GM21825 (cell line): ENCODE results near the gene YPEL2.
"Not testable (repeated sequence)": the region's sequence is repeated elsewhere in the genome, so short reads cannot be mapped to it uniquely, and the experiment has no call there.

Experiments used
- ATAC-seq: cut with Tn5 transposase; IDR thresholded peaks from one replicate; pipeline ENCODE4 v1.9.1; 2021; ENCODE audit warnings: mild to moderate bottlenecking, moderate library complexity; ENCODE audit not compliant: unreplicated experiment

The YPEL2 gene

DNA sequence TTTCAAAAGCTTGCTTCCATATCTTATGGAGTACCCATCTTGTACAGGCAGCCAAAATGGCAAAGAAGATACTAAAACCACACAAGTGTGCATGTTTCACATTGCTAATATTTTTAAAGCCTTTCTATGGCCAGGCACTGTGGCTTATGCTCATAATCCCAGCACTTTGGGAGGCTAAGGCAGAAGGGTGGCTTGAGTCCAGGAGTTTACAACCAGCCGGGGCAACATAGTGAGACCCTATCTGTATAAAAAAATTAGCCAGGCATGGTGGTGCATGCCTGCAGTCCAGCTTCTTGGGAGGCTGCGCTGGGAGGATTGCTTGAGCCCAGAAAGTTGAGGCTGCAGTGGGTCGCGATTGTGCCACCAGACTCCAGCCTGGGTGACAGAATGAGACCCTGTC is 71.3 kb downstream of the YPEL2 start:
- no peak for ATAC-seq

DNA sequence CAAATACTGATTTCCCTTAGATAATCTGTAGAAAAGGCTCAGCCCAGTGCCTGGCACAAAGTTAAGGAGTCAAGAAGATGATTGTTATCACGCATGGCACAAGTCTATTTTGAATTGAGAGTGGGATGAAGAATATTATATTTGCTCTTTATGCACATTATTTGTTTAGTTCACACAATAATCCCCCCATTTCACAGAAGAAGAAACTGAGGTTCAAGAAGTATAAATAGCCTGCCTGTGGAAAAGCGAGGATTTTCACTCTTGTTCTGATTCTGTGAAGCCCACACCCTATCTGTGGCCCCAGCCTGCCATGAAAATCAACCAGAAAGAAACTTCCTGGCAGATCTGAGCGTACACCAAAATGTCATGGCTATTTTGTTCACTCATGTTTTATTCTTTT is 73.0 kb downstream of the YPEL2 start:
- ATAC-seq, result no peak

DNA sequence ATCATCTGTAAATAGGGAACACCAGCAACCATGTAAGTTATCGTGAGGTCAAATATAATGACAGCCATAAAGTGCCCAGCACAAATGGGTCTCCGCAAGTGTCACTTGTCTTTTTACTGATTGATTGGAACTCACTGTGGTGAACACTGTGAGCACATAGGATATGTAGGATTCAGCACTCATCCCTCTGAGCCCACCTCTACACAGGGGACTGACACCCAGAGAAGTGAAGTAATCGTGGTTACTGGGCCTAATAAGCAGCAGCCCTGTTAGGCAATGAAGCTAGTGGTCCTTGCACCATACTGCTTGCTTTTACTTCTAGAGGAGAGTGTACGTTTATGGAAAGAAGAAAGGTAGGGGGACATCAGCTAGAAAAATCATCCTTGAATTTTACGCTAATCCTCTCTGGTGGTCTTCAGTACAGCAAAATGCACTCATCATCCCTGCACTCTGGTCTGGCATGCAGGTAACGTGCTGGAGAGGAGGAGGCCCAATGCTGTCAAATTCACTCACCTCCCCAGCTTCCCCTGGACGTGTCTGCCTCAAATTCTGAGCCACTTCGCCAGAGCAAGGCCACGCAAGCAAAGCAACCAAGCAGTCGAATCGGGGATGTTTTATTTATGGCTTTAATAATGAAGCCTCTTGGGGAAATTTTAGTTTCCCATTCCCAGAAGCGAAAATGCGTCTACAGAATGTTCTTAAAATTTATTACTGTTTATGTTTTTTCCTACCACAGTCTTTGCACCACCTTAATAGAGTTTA is 74.7 kb downstream of the YPEL2 start:
- no peak for ATAC-seq

DNA sequence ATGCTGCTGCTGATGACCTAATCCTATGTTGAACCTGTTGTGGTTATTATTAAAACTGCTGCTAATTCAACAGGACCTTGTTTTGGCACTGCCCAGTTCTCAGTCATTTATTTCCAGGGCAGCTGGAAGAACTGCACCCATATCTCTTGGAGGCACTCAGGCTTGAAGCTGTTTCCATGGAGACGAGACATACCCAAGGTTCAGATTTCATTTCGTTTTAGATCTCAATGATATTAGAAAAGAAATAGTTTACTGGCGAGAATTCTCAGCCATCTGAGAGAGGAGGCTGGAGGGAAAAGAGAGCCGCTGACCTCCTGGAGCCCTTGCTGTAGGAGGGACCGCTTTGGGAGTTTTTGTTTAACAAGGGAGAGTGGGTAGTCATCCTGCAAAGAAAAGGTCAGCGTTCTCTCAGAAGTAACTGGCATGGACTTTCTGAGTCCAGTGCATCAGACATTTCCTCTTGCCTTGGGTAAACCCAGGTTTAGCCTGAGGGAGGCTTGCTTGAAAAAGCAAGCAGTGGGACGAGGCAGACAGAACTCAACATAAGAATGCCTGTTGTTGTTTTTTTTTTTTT is 75.4 kb downstream of the YPEL2 start:
- ATAC-seq, result no peak

DNA sequence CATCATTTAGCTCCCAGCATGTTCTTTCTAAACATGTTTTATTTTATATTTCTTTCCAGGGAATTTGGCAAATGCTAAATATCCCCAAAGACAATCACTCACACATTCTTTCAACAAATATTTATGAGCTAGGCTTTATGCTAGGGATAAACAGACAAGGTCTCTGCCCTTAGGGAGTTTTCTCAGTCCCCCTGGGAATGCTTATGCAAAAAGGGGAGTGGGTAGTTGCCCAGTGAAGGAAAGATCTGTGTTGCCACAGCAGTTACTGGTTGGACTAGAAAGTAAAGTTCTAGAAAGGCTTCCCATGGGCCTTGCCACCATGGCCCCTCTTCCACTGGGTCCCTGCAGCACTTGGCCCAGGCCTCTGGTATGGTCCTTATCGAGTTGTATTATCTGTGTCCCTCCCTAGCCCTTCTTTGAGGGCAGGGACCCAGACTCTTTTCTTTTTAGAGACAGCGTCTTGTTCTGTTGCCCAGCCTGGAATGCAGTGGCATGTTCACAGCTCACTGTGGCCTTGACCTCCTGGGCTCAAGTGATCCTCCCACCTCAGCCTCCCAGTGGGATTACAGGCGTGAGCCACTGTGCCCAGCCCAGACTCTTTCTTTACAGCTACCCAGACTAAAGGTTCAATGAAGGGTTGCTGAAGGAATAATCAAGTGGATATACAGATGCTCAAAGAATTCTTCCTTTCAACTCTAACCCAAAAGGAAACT is 78.0 kb downstream of the YPEL2 start:
- no peak for ATAC-seq

DNA sequence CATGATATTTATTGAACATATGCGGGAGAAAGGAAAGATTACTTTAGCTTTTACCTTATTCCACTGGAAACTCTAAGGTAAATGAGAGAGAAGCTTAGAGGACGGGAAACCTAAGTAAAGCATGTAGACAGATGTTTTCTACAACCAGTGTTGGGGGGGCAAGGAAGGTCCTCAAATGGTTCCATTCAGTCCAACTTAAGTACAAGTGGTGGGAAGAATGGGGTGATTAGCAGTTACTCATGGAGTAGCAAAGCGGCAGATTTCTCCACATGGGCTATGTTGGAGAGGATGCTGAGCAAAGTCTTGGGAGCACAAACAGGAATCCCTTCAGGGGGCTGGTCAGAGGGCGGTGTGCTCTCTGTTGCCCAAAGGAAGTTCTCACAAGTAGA is 78.6 kb downstream of the YPEL2 start:
- no peak for ATAC-seq

DNA sequence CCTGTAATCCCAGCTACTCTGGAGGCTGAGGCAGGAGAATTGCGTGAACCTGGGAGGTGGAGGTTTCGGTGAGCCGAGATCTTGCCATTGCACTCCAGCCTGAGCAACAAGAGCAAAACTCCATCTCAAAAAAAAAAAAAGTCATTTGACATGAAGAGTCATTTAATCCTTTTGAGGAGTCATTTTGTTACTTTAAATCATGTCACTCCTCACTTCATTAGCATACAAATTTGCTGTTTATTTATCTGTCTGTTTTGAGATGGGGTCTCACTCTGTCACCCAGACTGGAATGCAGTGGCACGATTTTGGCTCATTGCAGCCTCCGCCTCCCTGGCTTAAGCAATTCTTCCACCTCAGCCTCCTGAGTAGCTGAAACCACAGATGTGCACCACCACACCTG is 81.0 kb downstream of the YPEL2 start:
- not testable (repeated sequence) for ATAC-seq

DNA sequence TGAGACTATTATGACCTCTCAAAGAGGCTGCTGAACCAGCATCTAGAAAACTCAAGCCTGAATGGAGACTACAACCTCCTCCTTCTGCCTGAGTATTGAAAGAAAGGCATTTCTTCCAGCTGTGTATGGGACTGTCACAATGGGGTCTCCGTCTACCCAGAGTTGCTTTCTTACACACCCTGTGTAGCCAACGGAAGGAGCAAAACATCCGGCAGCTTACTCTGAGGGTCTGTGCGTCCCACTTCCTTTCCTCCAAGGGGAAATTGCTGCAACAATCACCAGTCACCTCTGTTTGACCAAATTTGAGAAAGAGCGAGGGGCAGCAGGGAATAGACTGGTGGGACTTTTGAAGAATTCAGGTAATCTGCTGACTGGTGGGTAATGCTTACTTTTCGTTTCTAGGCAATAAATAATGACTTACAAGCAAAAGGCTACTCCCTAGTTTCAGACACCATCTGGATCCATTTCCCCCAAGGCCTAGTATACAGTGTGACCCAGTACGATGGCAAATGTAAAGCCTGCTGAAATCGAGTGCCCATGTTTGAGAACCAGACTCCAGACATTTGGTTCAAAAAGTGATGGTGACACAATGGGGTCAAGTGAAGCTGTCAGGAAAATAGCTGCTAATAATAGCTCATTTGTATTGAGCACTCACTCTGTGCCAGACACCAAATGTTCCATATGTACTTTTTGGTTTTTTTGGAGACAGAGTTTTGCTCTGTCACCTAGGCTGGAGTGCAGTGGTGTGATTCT is 81.7 kb downstream of the YPEL2 start:
- no peak for ATAC-seq

DNA sequence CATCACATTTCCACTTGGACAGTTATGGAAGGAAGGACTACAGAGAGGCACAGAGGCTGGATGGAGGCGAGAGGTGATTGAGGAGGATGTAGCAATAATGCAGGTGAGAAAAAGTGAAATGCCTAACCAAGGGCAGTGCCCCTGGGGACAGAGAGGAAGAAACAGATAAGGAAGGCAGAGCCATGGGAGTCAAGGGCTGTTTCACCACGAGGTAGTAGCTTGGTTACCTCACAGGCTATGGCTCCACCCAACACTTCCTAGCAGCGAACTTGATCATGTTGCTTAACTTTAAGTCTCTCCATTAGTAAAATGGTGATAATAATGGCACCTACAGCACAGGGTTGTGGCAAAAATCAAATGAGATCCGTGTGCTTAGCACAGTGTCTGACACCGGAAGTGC is 83.9 kb downstream of the YPEL2 start:
- no peak for ATAC-seq

DNA sequence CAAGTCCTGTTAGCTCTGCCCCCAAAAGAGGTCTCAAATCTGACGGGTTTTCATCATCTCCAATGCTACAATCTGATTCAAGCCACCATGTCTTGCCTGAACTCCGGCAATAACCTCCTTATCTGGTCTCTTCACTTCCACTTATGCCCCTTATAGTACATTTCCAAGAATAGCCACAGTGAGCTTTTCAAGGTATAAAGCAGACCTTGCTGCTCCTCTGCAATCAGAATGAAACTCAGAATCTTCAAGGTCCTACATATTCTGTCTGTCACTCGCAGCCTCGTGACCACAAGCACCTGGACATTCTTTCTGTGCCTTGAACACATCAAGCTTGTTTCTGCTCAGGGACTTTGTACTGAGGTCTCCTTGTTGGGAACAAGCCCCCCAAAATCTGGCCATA is 84.7 kb downstream of the YPEL2 start:
- no peak for ATAC-seq

DNA sequence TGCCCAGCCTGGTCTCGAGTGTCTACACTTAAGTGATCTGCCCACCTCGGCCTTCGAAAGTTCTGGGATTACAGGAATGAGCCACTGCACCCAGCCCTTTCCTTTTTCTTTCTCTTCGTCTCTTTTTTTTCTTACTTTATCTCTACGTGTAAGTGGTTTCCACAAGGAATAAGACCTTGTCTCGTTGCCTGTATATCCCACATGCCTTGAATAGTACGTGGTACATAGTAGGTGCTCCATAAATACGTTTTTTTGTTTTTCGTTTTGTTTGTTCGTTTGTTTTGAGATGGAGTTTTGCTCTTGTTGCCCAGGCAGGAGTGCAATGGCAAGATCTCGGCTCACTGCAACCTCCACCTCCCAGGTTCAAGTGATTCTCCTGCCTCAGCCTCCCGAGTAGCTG is 86.0 kb downstream of the YPEL2 start:
- ATAC-seq, result no peak

DNA sequence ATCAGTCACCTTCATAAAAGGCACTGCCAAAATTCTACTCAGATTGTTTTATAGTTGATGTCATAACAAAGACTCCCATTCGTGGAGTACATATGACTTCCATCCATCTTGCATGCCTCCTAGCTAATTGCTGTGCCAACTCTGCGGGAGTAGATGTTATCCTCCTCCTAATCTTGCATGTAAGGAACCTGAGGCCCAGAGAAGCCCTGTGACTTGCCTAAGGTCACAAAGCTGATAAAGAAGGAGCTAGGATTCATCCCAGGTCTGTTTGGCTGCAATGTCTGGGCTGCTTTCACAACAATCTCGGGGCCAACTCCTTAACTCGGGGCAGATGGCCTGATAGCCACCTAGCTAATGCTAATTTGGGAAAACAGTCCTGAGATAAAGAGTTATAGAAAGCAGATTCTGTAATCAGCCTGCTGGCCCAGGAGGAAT is 87.3 kb downstream of the YPEL2 start:
- ATAC-seq, result no peak

DNA sequence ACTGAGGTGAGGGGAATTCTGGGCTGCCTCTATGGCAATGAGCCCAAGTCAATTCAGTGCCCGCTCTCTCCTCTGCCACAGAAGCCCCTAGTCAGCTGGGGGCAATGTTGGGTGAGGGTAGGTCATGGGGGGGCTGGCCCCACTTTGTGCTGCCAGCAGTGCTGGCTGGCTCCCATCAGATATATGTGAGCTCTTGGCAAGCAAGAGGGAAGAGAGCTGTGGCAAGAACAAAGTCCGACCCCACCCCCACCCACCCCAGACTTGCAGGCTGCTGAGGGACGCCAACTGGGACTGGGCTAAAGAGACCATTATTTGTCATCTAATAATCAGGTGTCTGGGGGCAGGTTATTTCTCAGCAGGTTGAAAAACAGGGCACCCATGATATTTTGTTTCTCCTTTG is 89.4 kb downstream of the YPEL2 start:
- ATAC-seq, result no peak

DNA sequence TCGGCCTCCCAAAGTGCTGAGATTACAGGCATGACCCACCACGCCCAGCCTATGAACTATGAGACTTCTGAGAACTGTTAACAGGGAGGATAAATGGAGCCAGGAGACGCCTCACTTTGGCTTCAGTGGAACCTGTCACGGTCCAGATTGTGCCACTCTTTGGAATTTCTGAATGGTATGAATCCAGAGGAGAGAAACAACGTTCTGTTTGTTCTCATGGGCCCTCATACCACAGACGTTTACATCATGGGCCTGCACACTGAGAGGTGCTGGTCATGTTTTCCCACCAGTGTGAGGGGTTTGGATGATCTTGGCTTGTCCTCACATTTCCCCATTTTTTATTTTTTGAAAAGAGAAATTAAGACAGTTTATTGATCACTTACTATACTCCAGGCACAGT is 90.3 kb downstream of the YPEL2 start:
- ATAC-seq, result no peak

DNA sequence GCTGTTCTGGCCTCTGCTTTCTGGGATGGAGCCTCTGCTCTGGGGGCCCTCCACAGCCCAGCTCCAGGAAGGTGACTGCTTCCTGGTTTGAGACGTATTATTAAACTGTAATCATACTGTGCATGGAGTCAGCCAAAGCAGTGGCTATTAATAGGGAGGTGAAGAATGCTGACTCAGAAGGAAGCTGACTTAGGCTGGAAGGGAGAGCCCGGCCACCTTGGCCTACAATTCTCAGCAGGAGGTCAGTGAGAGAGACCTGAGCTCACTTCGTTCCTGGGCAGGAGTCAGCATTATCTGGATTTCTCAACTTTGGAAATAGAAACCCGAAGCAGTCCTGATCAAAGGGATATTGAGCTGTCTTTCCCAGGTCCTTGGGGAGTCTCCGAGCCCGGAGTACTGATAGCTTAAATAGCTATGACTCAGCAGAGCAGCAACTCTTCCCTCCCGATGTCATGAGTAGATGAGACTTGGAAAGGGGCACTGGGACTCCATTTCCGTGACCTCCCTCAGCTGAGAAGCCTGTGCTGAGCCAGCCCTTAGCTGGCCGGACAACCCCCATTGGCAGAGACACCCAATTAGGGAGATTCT is 91.8 kb downstream of the YPEL2 start:
- ATAC-seq, result no peak

DNA sequence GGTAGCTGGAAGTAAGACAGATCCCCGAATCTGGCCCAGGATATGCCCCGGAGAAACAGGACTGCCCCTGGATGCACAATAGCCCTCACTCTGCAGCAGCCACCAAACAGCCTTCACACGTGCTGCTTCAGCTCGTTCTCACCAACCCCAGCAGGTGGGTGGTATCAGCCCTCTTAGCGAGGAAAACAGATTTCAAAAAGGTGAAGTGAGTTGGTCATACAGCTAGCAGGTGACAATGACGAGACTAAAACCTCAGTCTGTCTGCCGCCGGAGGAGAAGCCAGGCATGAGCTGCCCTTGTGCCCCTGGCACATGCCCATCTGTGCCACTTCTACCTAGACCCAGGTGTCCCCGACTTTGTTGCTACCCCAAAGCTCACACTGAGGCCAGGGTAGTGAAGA is 92.4 kb downstream of the YPEL2 start:
- no peak for ATAC-seq

DNA sequence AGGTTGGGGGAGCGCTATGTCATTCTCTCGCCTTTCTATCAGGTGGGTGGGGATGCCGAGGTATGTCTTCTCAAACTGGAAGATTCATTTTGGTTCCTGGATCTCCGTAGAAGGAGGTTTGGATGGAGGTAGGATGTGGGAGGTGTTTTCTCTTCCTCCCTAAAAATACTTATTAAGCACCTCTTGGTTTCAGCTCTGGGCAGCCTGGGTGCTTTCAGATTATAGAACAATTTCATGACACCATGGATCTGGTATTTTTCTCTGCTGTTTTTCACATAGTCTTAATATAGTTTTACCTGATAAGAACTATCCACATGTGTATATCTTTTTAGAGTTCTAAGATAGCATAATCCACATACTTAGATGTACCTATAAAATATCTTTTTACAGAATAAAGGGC is 92.9 kb downstream of the YPEL2 start:
- no peak for ATAC-seq

DNA sequence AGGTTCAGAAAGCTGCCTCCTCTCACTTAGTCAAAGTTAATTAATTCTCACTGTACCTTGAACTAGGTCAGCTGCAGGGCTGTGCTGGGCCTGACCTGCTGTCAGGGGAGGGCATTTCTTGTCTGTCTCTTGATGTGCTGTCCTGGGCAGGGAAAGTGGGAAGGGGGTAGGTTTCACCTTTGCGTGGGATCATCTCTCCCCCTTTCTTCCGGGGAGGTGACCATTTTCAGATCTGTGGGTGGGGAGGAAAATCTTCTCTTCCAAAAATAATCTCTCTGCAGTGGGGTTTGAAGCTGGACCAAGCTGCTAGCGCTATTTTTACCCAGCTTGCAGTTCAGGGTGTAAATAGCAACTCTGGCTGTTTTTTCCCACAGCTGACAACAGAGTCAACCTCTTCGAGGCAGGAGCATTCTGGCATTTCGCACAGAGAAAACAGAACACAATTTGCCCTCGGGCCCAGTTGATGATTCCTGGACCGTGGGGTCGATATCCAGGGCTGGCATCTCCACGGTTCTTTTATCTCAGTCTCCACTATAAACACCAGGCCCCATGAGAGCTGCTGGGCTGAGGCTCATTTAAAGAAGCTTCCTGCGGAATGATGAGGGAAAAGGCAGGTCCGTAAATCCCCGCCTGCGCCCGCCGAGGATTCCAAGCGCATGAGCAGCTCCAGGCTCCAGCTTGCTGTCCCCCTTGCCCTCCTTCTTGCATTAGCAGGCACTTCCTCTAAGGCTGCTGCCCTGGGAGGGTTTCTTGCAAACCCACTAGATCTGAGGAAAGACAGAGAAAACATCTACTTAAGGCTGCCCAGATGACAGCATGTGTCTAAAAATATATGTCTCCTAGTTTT is 93.9 kb downstream of the YPEL2 start:
- ATAC-seq, result no peak

DNA sequence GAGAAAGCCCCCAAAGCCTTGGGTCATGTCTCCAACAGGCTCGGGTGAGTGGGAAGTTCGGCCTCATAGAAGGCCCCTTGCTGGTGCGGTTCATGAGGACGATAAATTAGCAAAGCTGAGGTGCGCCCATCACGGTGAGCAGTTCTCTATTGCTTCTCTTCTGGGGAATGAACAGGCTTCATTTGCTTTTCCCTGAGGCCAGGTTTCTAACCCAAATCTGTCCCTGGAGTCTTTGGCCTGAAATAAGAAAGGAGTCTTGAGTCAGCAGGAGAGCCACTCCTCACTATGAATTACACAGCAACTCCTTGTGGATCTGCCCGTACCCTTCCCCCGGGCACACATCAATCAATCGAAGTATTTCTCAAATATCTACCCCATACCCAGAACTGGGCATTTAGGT is 94.6 kb downstream of the YPEL2 start:
- ATAC-seq, result no peak

DNA sequence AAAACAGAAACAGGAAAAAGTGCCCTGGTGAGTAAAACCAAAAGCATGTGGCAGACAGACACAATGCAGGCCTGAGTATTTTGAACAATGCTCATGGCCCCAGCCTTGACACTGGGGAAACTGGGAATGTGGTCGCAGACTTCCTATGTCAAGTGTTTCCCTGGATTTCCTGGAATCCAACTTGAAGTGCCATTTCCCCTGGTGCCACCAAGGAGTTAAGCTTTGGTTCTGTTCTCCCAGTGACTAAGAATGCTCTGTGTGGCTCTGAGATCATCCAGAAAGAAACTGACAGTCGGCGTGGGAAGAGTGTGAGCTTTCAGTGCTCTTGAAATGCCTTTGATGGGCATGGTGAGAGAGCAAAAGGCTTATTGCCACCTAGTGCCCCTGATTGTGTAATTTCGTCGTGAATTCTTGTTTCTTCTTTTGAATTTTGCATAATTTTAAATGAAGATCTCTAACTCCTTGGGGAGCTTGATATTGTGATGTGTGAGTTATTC is 96.0 kb downstream of the YPEL2 start:
- no peak for ATAC-seq
